ENCODE measurements around the gene CDK11A. TPM values are rescaled to one million over a fixed set of nuclear protein-coding genes. Genes with fewer than 3 reads are reported as not detected.

CDK11A gene
- polyA plus RNA-seq, 3 donors: 4.4 to 80.1 (median 13.3) TPM

DNA sequence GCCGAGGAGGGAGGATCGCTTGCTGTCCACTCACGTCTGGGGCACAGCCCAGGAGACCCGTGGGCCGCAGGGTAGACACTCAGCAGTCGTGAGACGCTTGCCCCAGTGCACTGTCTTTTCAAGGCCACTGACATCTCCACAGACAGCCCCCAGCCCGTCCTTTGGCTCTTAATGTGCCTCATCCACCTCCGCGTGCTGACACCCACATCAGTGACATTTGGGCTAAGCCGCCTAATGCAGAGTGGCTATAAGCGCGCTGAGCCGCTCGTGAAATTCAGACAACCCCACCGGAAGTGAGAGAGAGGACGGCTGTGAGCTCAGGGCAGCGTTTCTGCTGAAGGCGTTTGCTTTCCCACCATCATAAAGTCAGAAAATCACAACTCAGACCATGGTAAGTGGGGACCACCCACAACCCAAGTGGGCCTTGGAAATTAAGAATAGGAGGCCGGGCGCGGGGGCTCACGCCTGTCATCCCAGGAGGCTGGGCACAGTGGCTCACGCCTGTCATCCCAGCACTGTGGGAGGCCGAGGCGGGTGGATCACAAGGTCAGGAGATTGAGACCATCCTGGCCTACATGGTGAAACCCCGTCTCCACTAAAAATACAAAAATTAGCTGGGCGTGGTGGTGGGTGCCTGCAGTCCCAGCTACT, 40.0 kb downstream of the CDK11A start:
- Mint-ChIP-seq H3K27ac (peak overlapping the region in 3 of 7 donors; percentile 51 to 67 (median 66)), H3K27me3 (ENCODE audit: low read depth in 3 of 3) (peaks cover 0 to 4% (median 0%) of the 10 kb centered on the region in 3 donors), H3K9me3 (peaks cover 0 to 2% (median 0%) of the 10 kb centered on the region in 7 donors), H3K4me1 (peaks cover 19% of the 10 kb centered on the region), H3K4me3 (no peak overlapping the region), H3K36me3 (peaks cover 20 to 47% of the 10 kb centered on the region in 2 donors)
- H4K20me1 ChIP-seq (ENCODE audit: insufficient read depth, low read length): peaks cover 64% of the 10 kb centered on the region
- peaks cover 18 to 20% of the 10 kb centered on the region in 2 donors for H3K4me1 ChIP-seq (ENCODE audit: control insufficient read depth in 1 of 2, insufficient read depth in 2 of 2, low read length in 2 of 2)
- peaks cover 6 to 22% of the 10 kb centered on the region in 2 donors for H3K36me3 ChIP-seq (replicated peaks in 1 of 2; ENCODE audit: control insufficient read depth in 1 of 2, insufficient read depth in 2 of 2, low read length in 2 of 2)
- no peak overlapping the region for H3K4me3 ChIP-seq (replicated peaks in 1 of 3; ENCODE audit: low read depth in 2 of 3, low read length in 3 of 3)
- no peak for TF ChIP-seq CTCF (IDR thresholded peaks at IDR 0.05)
- H3K79me2 ChIP-seq (ENCODE audit: insufficient read depth, low read length): peaks cover 80% of the 10 kb centered on the region
- 96% methylated on average over 23 of the region's 28 CpGs for WGBS (ENCODE audit: insufficient coverage)
- no peak overlapping the region for H3K4me2 ChIP-seq (replicated peaks; ENCODE audit: extremely low read depth, low read length, poor library complexity, severe bottlenecking)
- no peak for DNase-seq
- no peak overlapping the region for H3K9ac ChIP-seq (ENCODE audit: insufficient read depth, low read length, poor library complexity, severe bottlenecking)
- H3K27me3 ChIP-seq (ENCODE audit: control insufficient read depth in 2 of 2, insufficient read depth in 2 of 2, low read length in 2 of 2): no peaks in the 10 kb centered on the region
- no peak overlapping the region for H3K27ac ChIP-seq (ENCODE audit: low read depth in 1 of 2, low read length in 2 of 2)
- H3K9me3 ChIP-seq (replicated peaks in 1 of 2; ENCODE audit: control insufficient read depth in 1 of 2, insufficient read depth in 1 of 2, low read length in 2 of 2): no peaks in the 10 kb centered on the region
- no peak overlapping the region for H2AFZ ChIP-seq (ENCODE audit: insufficient read depth, low read depth, low read length, poor library complexity, severe bottlenecking)
- intact Hi-C loops (cut with micrococcal nuclease): loop anchor here in 1 of 2 donors (10.0 kb wide), 1 partner anchor 109 kb away; the partner anchor contains the start of gene SSU72

- Mint-ChIP-seq H3K36me3 (peaks cover 18 to 49% of the 10 kb centered on the region in 2 donors), H3K27me3 (ENCODE audit: low read depth in 3 of 3) (peaks cover 0 to 4% (median 0%) of the 10 kb centered on the region in 3 donors), H3K9me3 (peaks cover 0 to 2% (median 0%) of the 10 kb centered on the region in 7 donors), H3K4me3 (no peak overlapping the region), H3K4me1 (peaks cover 23% of the 10 kb centered on the region), H3K27ac (peak overlapping the region in 3 of 7 donors; percentile 36 to 72 (median 41))
- H3K9me3 ChIP-seq (replicated peaks in 1 of 2; ENCODE audit: control insufficient read depth in 1 of 2, insufficient read depth in 1 of 2, low read length in 2 of 2): no peaks in the 10 kb centered on the region
- no peak overlapping the region for H3K9ac ChIP-seq (ENCODE audit: insufficient read depth, low read length, poor library complexity, severe bottlenecking)
- H3K79me2 ChIP-seq (ENCODE audit: insufficient read depth, low read length): peaks cover 84% of the 10 kb centered on the region
- TF ChIP-seq CTCF (IDR thresholded peaks at IDR 0.05): no peak
- WGBS (ENCODE audit: insufficient coverage): 98% methylated on average over 23 of the region's 26 CpGs
- intact Hi-C loops (cut with micrococcal nuclease): loop anchor here in 1 of 2 donors (10.0 kb wide), 1 partner anchor 109 kb away; the partner anchor contains the start of gene SSU72
- no peak overlapping the region for H3K27ac ChIP-seq (ENCODE audit: low read depth in 1 of 2, low read length in 2 of 2)
- peaks cover 18 to 20% of the 10 kb centered on the region in 2 donors for H3K4me1 ChIP-seq (ENCODE audit: control insufficient read depth in 1 of 2, insufficient read depth in 2 of 2, low read length in 2 of 2)
- H3K4me2 ChIP-seq (replicated peaks; ENCODE audit: extremely low read depth, low read length, poor library complexity, severe bottlenecking): no peak overlapping the region
- H3K4me3 ChIP-seq (replicated peaks in 1 of 3; ENCODE audit: low read depth in 2 of 3, low read length in 3 of 3): no peak overlapping the region
- peaks cover 6 to 22% of the 10 kb centered on the region in 2 donors for H3K36me3 ChIP-seq (replicated peaks in 1 of 2; ENCODE audit: control insufficient read depth in 1 of 2, insufficient read depth in 2 of 2, low read length in 2 of 2)
- no peaks in the 10 kb centered on the region for H3K27me3 ChIP-seq (ENCODE audit: control insufficient read depth in 2 of 2, insufficient read depth in 2 of 2, low read length in 2 of 2)
- peaks cover 72% of the 10 kb centered on the region for H4K20me1 ChIP-seq (ENCODE audit: insufficient read depth, low read length)
- no peak overlapping the region for H2AFZ ChIP-seq (ENCODE audit: insufficient read depth, low read depth, low read length, poor library complexity, severe bottlenecking)
- DNase-seq: no peak
These were observed 40.9 kb downstream of the CDK11A start for GRCh38 chr1:1683104-1683905.

Data from CD14-positive monocyte (primary cell).